K562 (cell line): ENCODE results near the gene XAGE1A.

Experiments
- BRF2 ChIP-seq: IDR thresholded peaks from 3 replicates; pipeline ENCODE4 v1.6.1; 2011; ENCODE audit warnings: borderline replicate concordance, mild to moderate bottlenecking; ENCODE audit not compliant: insufficient read length, insufficient read depth
- CREB1 ChIP-seq, 2 experiments: sonication (generic) in 1 of 2; formaldehyde crosslinking in 1 of 2; IDR thresholded peaks; 2 replicates each; pipeline versions ENCODE4 v1.6.1 to v1.8.0; 2012 to 2022; ENCODE audit warnings: inconsistent platforms in 1 of 2, mild to moderate bottlenecking in 1 of 2, missing genetic modification reagents in 1 of 2, moderate library complexity in 1 of 2
- CTCF ChIP-seq, 3 experiments: IDR thresholded peaks in 2 of 3; conservative IDR thresholded peaks in 1 of 3; 2 replicates each; pipeline ENCODE4 v1.5.1; 2011 to 2012; ENCODE audit warnings: low read length in 3 of 3, mild to moderate bottlenecking in 3 of 3, control low read depth in 2 of 3, improper control_type of control experiment in 1 of 3, inconsistent platforms in 1 of 3, low read depth in 1 of 3, mixed read lengths in 1 of 3, moderate library complexity in 1 of 3; ENCODE audit not compliant: insufficient read depth in 2 of 3
- HDGF ChIP-seq: fragments of 450-650 bp; IDR thresholded peaks from 2 replicates; pipeline ENCODE4 v1.6.1; 2016
- MAFG ChIP-seq: fragments of 450-650 bp; conservative IDR thresholded peaks from 2 replicates; pipeline ENCODE4 v1.6.1; 2016; ENCODE audit warnings: missing genetic modification characterization, missing compliant biosample characterization
- POLR2AphosphoS2 ChIP-seq: IDR thresholded peaks from 2 replicates; pipeline ENCODE4 v1.6.1; 2012; ENCODE audit warnings: low read length, improper control_type of control experiment
- ZBTB49 ChIP-seq: sonication (generic); formaldehyde crosslinking; IDR thresholded peaks from 2 replicates; pipeline ENCODE4 v1.8.0; 2022; ENCODE audit warnings: missing genetic modification reagents, mild to moderate bottlenecking, borderline replicate concordance
- ZFP1 ChIP-seq: fragments of 450-650 bp; formaldehyde crosslinking; IDR thresholded peaks from 2 replicates; pipeline ENCODE4 v1.4.0; 2020; ENCODE audit warnings: mild to moderate bottlenecking, mixed read lengths
- ZNF263 ChIP-seq: sonication (generic); formaldehyde crosslinking; IDR thresholded peaks from 2 replicates; pipeline ENCODE4 v1.8.0; 2022; ENCODE audit warnings: mild to moderate bottlenecking, missing genetic modification reagents, borderline replicate concordance
- ZNF586 ChIP-seq: fragments of 450-650 bp; formaldehyde crosslinking; conservative IDR thresholded peaks from 2 replicates; pipeline ENCODE4 v1.4.0; 2020; ENCODE audit warnings: mild to moderate bottlenecking, moderate library complexity
- ZNF740 ChIP-seq, 3 experiments: fragments of 200-800 bp in 1 of 3; sonication (Bioruptor generic) in 1 of 3; sonication (generic) in 1 of 3; formaldehyde crosslinking in 1 of 3; IDR thresholded peaks; 2 replicates each; pipeline versions ENCODE4 v1.6.1 to v1.8.0; 2016 to 2022; ENCODE audit warnings: mild to moderate bottlenecking in 2 of 3, missing compliant biosample characterization in 2 of 3, missing genetic modification characterization in 2 of 3, missing genetic modification reagents in 1 of 3

- no peak for TF ChIP-seq ZNF586 (CRISPR knock-in tag)
- TF ChIP-seq MAFG (tag), result no peak
- no peak for TF ChIP-seq HDGF
- no peak for TF ChIP-seq ZNF263 (CRISPR knock-in tag)
- TF ChIP-seq POLR2AphosphoS2, result no peak
- TF ChIP-seq ZBTB49 (CRISPR knock-in tag), result no peak
- TF ChIP-seq CREB1 (IDR thresholded peaks at IDR 0.05), result no peak
- TF ChIP-seq CREB1 (CRISPR knock-in tag; IDR thresholded peaks at IDR 0.05), result no peak
- no peak for TF ChIP-seq ZFP1 (CRISPR knock-in tag)
- TF ChIP-seq CTCF (IDR thresholded peaks at IDR 0.05 in 2 of 3, conservative IDR thresholded peaks at IDR 0.05 in 1 of 3; ENCODE audit: insufficient read depth in 2 of 3, low read depth in 1 of 3, low read length in 3 of 3), result no peak
- no peak for TF ChIP-seq BRF2
- no peak for TF ChIP-seq ZNF740 (CRISPR knock-in tag; IDR thresholded peaks at IDR 0.05)
- no peak for TF ChIP-seq ZNF740 (tag; IDR thresholded peaks at IDR 0.05)
These were observed 48.7 kb downstream of the XAGE1A start for GRCh38 chrX:52544147-52544840.
